SK-N-SH treated with all-trans-retinoic acid at 6 μM for 48 hours (cell line): ENCODE data around the gene PRKCSH.

Experiments
- ARNTL ChIP-seq: fragments of 450-650 bp; formaldehyde crosslinking; IDR thresholded peaks from 2 replicates; pipeline ENCODE4 v1.5.0; 2020; ENCODE audit warnings: low read depth, mild to moderate bottlenecking, moderate library complexity, borderline replicate concordance
- BACH2 ChIP-seq: fragments of 250-450 bp; sonication (Bioruptor Pico); IDR thresholded peaks from 2 replicates; pipeline ENCODE4 v1.9.0; 2021; ENCODE audit warnings: mild to moderate bottlenecking, borderline replicate concordance
- CSDC2 ChIP-seq: fragments of 250-450 bp; sonication (Bioruptor Pico); IDR thresholded peaks from 2 replicates; pipeline ENCODE4 v1.5.0; 2020; ENCODE audit warnings: mild to moderate bottlenecking, moderate library complexity
- ESRRG ChIP-seq: fragments of 250-450 bp; sonication (Bioruptor Pico); IDR thresholded peaks from 2 replicates; pipeline ENCODE4 v1.6.1; 2021; ENCODE audit warnings: mild to moderate bottlenecking
- OSR1 ChIP-seq: fragments of 250-450 bp; sonication (Bioruptor Pico); IDR thresholded peaks from 2 replicates; pipeline ENCODE4 v1.8.0; 2022; ENCODE audit warnings: moderate library complexity, mild to moderate bottlenecking, inconsistent platforms
- RARB ChIP-seq: fragments of 250-450 bp; sonication (Bioruptor Pico); IDR thresholded peaks from 2 replicates; pipeline ENCODE4 v1.8.0; 2021; ENCODE audit warnings: mild to moderate bottlenecking, moderate library complexity
- ZC3H10 ChIP-seq: fragments of 250-450 bp; sonication (Bioruptor Pico); IDR thresholded peaks from 2 replicates; pipeline ENCODE4 v1.5.1; 2021; ENCODE audit warnings: mild to moderate bottlenecking, moderate library complexity
- ZFP3 ChIP-seq: fragments of 250-450 bp; sonication (Bioruptor Pico); IDR thresholded peaks from 2 replicates; pipeline ENCODE4 v1.5.0; 2020; ENCODE audit warnings: mild to moderate bottlenecking, moderate library complexity
- ZNF565 ChIP-seq: fragments of 450-650 bp; formaldehyde crosslinking; conservative IDR thresholded peaks from 2 replicates; pipeline ENCODE4 v1.5.0; 2020; ENCODE audit warnings: low read depth, mild to moderate bottlenecking, moderate library complexity
- TF ChIP-seq, protein P1 (sequence below): fragments of 250-450 bp; sonication (Bioruptor Pico); IDR thresholded peaks from 2 replicates; pipeline ENCODE4 v1.5.0; 2020; ENCODE audit warnings: mild to moderate bottlenecking, moderate library complexity
- TF ChIP-seq, protein P2 (sequence below): fragments of 250-450 bp; sonication (Bioruptor Pico); IDR thresholded peaks from 2 replicates; pipeline ENCODE4 v1.5.1; 2020; ENCODE audit warnings: low read depth, mild to moderate bottlenecking, moderate library complexity

DNA sequence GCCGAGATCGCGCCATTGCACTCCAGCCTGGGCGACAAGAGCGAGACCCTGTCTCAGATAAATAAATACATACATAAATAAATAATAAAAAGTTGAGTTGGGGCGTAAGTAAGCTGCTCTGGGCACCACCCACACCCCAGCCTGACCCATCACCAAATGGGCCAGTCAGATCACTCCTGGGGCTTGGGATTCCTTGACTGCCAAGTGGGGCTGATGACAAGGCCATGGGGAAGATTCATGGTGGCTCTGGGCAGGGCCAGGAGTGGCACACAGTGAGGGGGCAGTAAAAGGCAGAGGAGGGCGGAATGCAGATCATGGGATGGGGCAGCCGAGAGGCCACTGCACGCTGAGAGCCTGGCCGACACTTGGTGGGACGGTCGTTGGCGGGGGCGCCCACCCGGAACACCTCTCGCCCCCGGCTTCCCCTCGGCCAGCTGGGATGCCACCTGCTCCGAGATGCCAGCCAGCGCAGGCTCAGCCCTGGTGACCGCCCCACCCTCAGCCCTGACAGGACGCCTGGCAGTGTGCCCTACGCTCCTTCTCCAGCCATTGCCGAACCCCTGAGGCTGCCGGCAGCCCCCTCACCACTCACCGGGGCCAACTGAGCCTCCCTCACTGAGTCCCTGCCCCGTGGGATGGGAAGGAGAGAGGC is 59.3 kb downstream of the PRKCSH start:
- TF ChIP-seq ZC3H10 (no peak), ESRRG (CRISPR knock-in tag) (no peak), RARB (CRISPR knock-in tag) (no peak), BACH2 (no peak), ZFP3 (no peak), ARNTL (CRISPR knock-in tag) (no peak), OSR1 (no peak), CSDC2 (CRISPR knock-in tag) (no peak), ZNF565 (no peak)
- TF ChIP-seq, protein P1, sequence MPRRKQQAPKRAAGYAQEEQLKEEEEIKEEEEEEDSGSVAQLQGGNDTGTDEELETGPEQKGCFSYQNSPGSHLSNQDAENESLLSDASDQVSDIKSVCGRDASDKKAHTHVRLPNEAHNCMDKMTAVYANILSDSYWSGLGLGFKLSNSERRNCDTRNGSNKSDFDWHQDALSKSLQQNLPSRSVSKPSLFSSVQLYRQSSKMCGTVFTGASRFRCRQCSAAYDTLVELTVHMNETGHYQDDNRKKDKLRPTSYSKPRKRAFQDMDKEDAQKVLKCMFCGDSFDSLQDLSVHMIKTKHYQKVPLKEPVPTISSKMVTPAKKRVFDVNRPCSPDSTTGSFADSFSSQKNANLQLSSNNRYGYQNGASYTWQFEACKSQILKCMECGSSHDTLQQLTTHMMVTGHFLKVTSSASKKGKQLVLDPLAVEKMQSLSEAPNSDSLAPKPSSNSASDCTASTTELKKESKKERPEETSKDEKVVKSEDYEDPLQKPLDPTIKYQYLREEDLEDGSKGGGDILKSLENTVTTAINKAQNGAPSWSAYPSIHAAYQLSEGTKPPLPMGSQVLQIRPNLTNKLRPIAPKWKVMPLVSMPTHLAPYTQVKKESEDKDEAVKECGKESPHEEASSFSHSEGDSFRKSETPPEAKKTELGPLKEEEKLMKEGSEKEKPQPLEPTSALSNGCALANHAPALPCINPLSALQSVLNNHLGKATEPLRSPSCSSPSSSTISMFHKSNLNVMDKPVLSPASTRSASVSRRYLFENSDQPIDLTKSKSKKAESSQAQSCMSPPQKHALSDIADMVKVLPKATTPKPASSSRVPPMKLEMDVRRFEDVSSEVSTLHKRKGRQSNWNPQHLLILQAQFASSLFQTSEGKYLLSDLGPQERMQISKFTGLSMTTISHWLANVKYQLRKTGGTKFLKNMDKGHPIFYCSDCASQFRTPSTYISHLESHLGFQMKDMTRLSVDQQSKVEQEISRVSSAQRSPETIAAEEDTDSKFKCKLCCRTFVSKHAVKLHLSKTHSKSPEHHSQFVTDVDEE (CRISPR knock-in tag): no peak
- TF ChIP-seq, protein P2, sequence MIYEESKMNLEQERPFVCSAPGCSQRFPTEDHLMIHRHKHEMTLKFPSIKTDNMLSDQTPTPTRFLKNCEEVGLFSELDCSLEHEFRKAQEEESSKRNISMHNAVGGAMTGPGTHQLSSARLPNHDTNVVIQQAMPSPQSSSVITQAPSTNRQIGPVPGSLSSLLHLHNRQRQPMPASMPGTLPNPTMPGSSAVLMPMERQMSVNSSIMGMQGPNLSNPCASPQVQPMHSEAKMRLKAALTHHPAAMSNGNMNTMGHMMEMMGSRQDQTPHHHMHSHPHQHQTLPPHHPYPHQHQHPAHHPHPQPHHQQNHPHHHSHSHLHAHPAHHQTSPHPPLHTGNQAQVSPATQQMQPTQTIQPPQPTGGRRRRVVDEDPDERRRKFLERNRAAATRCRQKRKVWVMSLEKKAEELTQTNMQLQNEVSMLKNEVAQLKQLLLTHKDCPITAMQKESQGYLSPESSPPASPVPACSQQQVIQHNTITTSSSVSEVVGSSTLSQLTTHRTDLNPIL: no peak
